ENCODE measurements around the gene UPF1.
"Not testable (repeated sequence)": the region's sequence is repeated elsewhere in the genome, so short reads cannot be mapped to it uniquely, and the experiment has no call there.

UPF1 gene

GRCh38 chr19:18917593-18917992 is 85.8 kb downstream of the UPF1 start:
- not testable (repeated sequence) for H3K27ac ChIP-seq (ENCODE audit: low read depth, low read length); H3K27me3 ChIP-seq (ENCODE audit: control insufficient read depth in 1 of 2, insufficient read depth in 2 of 2, low read length in 2 of 2); H3K9ac ChIP-seq (ENCODE audit: low read depth in 1 of 2, low read length in 2 of 2); H3K9me3 ChIP-seq (ENCODE audit: control insufficient read depth in 1 of 2, low read length in 2 of 2)
- H3K36me3 ChIP-seq (ENCODE audit: control insufficient read depth in 1 of 2, insufficient read depth in 2 of 2, low read length in 2 of 2) = peaks cover 8 to 45% of the 10 kb centered on the region in 2 donors
- peak overlapping the region in 1 of 2 donors; percentile 16 for H3K4me3 ChIP-seq (ENCODE audit: low read depth in 1 of 2, low read length in 2 of 2)
- peaks cover 7 to 29% of the 10 kb centered on the region in 2 donors for H3K4me1 ChIP-seq (ENCODE audit: control insufficient read depth in 1 of 2, insufficient read depth in 2 of 2, low read length in 2 of 2)

All from duodenal mucosa (tissue), 2 donors.